AG10803 (cell line): ENCODE data around the gene CFAP74.

ENCODE experiments used
- DNase-seq: peaks from one replicate; pipeline ENCODE4 v3.0.0; 2010; ENCODE audit warnings: low read depth
- H3K4me3 ChIP-seq: 2 replicates; pipeline ENCODE4 v1.5.1; 2011; ENCODE audit warnings: mild to moderate bottlenecking, low read length, control low read depth
- CTCF ChIP-seq: conservative IDR thresholded peaks from 2 replicates; pipeline ENCODE4 v1.5.1; 2011; ENCODE audit warnings: mild to moderate bottlenecking, low read length, control low read depth, inconsistent platforms

The CFAP74 gene

GRCh38 chr1:1990222-1990621, 13.4 kb downstream of the CFAP74 start:
- TF ChIP-seq CTCF, result no peak
- DNase-seq, result peak; percentile 15
- H3K4me3 ChIP-seq, result no peak overlapping the region; the same call in 1 of the 2 replicates

DNA sequence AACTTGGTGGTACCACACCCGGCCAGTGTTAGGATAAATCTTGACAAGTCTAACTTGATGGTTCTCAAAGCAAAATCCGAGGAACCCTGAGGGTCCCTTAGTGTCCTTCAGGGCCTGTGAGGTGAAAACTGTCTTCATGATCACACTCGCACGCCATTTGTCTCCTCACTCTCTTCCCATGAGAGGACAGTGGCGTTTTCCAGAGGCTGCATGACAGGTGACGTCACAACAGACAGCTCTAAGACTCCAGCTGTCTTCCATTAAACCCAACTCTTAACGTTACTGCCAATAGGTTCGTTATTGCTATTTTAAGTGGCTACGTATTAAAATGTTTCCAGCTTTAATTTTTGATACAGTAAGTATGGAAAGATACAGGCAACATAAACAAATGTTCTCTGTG, 13.8 kb downstream of the CFAP74 start:
- peak; percentile 42 for DNase-seq
- no peak for TF ChIP-seq CTCF
- H3K4me3 ChIP-seq, result no peak overlapping the region; the same call in 1 of the 2 replicates

- no peak for DNase-seq
- no peak for TF ChIP-seq CTCF
These were observed 14.5 kb downstream of the CFAP74 start for GRCh38 chr1:1989102-1989542.

DNA sequence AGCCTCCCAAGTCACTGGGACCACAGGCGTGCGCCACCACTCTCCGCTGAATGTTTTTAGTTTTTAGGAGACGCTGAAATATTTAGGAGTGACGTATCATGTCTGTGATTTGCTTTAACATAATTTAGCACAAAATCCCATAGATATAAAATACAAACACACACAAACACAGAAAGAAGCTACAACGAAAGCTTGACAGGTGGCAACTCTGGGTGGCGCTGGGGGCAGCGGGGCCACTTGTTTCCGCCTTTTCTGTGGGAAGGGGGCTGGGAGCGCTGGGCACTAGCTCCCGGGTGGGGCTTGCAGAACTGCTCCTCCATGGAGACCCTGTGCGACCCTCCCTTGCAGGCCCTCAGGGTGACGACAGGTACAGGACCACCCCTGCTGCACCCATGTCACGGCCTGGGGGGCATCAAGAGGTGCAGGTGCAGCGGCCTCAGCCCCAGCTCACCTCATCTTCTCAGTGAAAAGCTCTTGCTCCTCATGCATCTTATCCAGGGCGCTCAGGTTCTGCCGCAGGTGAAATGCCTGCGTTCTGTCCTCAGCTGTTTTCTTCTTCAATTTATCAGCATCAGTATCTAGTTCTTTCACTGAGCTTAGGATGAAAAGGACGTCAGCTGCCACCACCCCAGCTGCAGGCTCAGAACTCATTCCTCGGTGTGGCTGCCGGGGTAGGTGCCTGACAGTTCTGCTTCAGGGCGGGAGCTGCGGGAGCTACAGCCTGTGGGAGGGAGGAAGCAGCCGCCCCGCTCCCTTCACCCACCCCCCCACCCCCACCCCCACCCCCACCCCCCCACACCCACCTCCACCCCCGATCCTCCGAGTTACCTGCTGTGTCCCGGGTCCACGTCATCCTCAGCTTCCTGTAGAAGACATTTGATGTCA, 15.3 kb downstream of the CFAP74 start:
- no peak for DNase-seq
- no peak for TF ChIP-seq CTCF

More at GRCh38 chr1:1989102-1989542, 14.5 kb downstream of the CFAP74 start:
- no peak overlapping the region for H3K4me3 ChIP-seq

GRCh38 chr1:1987142-1987510, 16.5 kb downstream of the CFAP74 start:
- TF ChIP-seq CTCF, result no peak
- no peak overlapping the region for H3K4me3 ChIP-seq
- DNase-seq, result no peak

More for the DNA sequence above, 15.3 kb downstream of the CFAP74 start:
- no peak overlapping the region for H3K4me3 ChIP-seq

DNA sequence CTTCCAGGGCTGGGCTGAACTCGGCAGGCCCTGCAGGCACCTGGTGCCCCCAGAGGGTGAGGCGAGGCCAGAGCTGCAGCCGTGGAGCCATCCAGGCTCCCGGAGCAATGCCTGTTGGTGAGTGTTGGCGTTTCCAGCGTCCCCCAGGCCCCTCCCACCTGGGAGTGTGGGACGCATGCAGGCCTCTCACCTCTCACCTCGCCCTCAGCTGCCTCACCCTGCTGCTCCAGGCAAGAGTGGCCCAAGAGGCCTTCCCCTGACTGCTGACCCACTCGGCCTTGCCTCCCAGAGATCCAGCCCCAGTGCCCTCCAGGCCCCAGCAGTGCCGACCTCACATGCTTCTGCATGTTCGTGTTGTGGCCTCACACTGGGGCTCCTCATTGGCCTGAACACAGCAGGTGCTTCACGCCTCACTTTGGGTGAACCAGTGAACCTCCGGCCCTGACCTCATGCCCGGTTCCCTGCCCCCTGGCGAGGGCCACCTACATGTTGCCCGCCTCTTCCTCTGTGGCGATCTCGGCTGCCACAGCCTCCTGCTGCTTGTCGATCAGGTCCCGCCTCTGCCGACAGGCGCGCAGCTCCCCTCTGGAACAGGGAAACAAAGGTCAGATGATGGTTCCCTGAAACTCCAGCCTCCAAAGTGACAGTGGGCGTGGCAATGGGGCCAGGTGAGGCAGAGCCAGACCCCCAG, 17.0 kb downstream of the CFAP74 start:
- no peak for TF ChIP-seq CTCF
- no peak for DNase-seq
- no peak overlapping the region for H3K4me3 ChIP-seq
